8988T (cell line): ENCODE data around the gene ABAT.
"Not testable (repeated sequence)": the region's sequence is repeated elsewhere in the genome, so short reads cannot be mapped to it uniquely, and the experiment has no call there.

ENCODE experiments used
- DNase-seq: peaks from one replicate; pipeline ENCODE4 v3.0.0; 2011

The ABAT gene

GRCh38 chr16:8682551-8683259 lies 8.3 kb downstream of the ABAT start:
- no peak for DNase-seq

DNA sequence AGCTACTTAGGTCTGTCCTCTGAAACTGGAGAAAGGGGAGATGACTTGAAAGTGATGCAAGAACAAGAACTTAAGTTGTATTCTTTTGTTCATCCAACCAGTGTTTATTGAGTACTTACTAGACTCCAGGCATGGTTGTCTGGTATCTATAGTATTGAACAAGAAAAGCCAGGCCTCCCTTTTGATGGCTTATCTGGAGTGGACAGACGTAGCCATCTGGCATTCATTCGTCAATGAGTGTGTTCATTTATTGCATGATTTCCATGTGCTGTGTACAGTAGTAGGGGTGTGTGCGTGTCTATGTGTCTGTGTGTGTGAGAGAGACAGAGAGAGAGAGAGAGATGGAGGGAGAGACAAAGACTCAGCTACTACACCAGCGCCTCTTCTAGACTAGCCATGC lies 9.2 kb downstream of the ABAT start:
- no peak for DNase-seq

GRCh38 chr16:8685617-8686016 lies 11.2 kb downstream of the ABAT start:
- no peak for DNase-seq

GRCh38 chr16:8686031-8686621 lies 11.7 kb downstream of the ABAT start:
- DNase-seq, result no peak

GRCh38 chr16:8686879-8687278 lies 12.5 kb downstream of the ABAT start:
- no peak for DNase-seq

DNA sequence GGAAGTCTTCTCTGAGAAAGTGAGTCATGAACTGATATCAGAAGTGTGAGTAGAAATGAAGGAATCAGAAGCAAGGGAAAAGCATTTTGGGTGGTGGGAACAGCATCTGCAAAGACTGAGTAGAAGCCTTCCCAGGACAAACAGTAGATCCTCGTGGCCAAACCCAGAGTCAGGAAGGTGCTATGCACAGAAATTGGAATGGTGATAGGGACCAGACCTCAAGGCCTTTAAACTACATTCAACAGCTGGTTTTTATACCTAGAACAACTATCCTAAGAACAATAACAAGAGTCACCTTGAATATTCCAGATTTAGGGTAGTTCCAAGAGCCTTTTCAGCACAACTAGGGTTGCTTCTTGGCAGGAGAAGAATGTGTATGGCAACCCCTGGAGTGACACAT lies 15.3 kb downstream of the ABAT start:
- DNase-seq, result no peak

DNA sequence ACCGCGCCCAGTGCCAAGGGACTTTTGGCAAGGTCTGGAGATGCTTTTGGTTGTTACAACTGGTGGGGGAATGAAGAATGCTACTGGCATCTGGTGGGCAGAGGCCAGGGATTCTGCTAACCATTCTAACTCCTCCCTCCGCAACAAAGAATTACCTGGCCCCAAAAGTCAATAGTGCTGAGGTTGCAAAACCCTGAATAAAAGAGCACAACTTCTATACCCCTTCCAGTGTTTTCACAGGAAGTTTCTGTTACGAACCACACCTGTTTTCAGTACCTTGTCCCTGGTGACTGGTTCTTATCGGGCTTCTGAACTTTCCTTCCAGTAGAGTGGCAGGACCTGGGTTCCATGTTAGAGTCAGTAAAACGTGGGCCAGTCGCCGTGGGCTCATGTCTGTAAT lies 17.3 kb downstream of the ABAT start:
- no peak for DNase-seq

- DNase-seq, result no peak
These were observed 20.6 kb downstream of the ABAT start for GRCh38 chr16:8694795-8695728.

DNA sequence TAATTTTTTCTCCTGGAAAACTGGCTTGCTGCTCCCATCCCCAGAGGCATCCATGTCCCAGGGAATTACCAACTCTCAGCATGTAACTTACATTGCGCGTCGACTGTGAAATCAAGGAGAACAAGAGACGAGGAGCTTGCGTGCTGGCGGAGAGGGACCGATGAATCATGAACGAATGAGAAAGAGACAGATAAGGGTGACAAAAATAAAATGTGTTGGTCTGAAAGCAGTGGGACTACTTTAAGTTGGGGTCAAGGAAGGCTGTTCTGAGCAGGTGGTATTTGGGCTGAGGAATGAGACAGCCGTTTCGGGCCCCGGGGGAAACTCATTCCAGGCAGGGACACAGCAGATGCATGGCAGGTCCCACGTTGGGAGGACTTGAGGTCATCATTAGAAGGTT lies 22.5 kb downstream of the ABAT start:
- no peak for DNase-seq

DNA sequence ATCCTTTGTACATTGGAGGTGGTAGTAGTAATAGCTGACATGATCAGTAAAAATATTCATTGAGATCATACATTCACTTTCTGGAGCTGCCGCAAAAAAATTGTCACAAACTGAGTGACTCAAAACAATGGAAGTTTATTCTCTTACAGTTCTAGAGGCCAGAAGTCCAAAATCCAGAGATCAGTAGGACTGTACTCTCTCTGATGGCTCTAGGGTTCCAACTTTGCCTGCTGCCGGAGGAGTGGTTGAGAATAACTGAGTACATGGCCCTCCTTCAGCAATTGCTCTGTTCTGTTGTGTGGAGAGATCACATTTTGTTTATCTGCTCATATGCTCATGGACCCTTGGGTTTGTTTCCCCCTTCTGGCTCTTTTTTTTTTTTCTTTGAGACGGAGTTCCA lies 23.5 kb downstream of the ABAT start:
- DNase-seq, result no peak

GRCh38 chr16:8703693-8704092 lies 29.3 kb downstream of the ABAT start:
- DNase-seq, result no peak

DNA sequence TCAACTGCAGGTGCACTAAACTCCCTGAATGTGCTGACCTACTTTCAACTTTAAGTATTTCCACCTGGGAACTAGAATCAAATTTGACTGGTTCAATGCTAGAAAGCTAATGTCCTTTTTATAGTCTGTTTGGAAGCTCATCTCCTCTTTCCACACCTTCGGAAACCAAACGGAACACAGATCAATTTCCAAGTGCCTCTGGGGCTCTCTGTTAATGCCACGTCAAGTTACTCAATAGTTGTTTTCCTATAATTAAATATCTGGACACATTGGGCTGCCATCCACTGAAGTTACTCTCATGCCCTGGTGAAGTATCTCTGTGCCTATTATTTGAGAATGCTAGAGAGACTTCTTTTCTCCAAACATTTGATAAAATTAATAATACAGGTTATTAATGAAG lies 29.7 kb downstream of the ABAT start:
- no peak for DNase-seq

GRCh38 chr16:8705100-8705822 lies 30.8 kb downstream of the ABAT start:
- not testable (repeated sequence) for DNase-seq

DNA sequence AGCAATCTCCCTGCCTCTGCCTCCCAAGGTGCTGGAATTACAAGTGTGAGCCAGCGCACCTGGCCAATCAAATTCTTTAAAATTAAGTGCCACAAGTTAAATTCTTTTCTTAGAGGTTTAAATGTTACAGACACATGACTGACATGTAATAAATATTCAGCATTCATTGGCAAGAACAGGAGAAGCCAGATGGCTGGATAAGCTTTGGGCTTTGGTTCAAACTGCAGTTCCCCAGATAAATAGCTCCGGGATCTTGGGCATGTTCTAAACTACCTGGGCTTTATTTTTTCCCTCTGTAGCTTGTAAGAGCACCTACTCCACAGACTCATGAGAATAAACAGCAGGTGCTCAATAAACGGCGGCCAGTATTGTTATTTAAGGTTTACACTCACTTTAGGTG lies 34.1 kb downstream of the ABAT start:
- DNase-seq, result no peak

DNA sequence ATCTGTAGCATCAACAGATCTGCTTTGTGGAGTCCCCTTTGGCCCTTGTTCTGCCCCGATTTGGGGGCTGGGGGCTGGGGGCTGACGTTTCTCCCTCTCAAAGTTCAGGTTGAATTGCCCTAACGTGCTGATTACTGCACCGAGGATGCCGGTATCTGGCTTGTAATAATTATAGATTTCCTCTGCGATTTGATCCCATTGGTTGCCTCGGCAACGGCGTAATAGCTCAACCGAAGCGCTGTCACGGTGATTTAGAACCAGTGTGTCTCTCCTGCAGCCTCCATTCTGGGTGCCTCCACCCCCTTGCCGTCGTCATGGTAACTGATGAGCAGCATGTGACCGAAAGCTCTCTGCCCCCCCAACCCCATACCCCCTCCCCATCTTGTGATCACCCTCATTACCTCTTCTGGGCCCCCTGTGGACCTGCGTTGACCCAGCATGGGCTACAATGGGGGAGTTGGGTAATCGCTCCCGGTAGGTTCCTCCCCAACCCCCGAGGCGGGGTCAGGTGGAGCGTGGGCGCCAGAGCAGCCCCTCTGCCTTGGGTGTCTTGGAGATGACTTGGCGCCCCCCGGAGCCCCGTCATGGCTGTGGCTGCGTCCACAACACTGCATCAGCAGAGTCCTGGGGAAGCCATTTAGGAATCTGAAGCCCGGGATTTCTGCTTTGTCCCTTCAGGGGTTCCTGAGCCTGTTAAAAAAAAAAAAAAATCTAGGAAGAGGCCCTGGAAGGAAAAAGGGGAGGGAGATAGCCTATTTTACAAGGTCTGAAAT lies 38.4 kb downstream of the ABAT start:
- DNase-seq, result no peak

DNA sequence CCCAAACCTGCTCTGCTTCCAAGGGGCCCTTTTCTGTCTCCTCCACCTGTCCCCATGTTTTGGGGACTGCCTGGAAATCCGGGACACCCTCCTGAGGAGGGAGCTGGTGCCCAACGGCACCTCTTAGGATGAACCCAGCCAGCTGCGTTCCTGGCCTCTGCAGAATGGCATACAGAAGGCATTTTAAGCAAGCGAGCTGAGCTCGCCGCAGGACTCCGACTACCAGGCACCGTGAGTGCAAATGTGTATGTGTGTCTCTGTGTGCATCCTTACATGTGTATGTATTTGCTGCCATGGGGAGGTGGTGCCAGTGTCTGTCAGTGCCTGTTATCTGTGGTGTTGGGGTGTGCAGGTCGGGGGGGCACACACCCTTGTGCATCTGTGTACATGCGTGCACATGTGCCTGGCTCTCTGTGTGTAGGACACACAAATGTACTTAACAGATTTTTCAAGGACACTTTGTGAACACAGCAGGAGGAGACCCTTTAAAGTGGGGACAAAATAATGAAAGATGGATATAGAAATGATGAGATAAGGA lies 39.3 kb downstream of the ABAT start:
- no peak for DNase-seq

GRCh38 chr16:8714174-8714573 lies 39.8 kb downstream of the ABAT start:
- no peak for DNase-seq

GRCh38 chr16:8714807-8715206 lies 40.4 kb downstream of the ABAT start:
- DNase-seq, result no peak

- DNase-seq, result no peak
These were observed 41.6 kb downstream of the ABAT start for GRCh38 chr16:8716052-8716451.

DNA sequence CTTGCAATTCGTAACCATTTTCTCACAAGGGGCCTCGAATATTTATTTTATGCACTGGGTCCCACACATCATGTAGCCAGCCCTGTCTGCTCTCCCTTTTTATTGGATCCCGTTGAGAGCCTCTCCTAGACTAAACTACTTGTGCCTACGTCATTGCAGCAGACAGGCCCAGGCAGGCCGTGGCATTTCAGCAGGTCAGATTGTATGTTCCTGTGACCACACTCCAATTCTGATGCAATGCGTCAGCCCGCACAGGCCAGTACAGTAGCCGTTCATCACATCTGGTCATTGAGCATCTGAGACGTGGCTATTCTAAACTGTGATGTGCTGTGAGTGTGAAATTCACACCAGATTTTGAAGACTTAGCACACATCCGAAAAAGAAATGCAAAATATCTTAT lies 42.2 kb downstream of the ABAT start:
- no peak for DNase-seq

DNA sequence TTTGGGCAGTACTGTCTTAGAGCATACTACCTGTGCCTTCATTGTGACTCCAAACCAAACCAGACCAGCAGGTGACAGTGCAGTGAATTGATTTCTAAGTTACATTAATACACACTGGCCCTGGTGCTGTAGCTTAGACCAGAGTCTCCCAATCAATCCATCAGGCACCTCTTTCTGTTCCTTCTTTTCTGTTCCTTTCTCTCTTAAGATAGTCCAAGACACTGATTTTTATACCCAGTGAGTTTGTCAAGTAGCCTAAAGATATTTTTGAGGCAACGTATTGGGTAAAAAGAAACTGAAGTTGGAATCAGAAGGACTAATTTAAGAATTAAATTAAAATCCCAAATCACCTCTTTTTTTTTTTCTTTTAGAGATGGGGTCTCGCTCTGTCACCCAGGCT lies 43.1 kb downstream of the ABAT start:
- no peak for DNase-seq

GRCh38 chr16:8717892-8718415 lies 43.5 kb downstream of the ABAT start:
- no peak for DNase-seq
